IMR-90 (cell line): ENCODE results near the gene ZNF133. TPM values are rescaled to one million over a fixed set of nuclear protein-coding genes. Genes with fewer than 3 reads are reported as not detected.

Source experiments
- ATAC-seq: fragments of 200-7000 bp; cut with Tn5 transposase; 2 replicates; pipeline ENCODE4 v1.9.1; 2020; ENCODE audit warnings: low read depth, mild to moderate bottlenecking, moderate library complexity
- BruUV-seq: library from RNA; stranded (reverse); fragments of 400-500 nt; replicated peaks from 2 replicates; lab custom pipeline; 2021; lab: Mats Ljungman, UMichigan
- CTCF ChIA-PET: fragments of 300-600 bp; formaldehyde crosslinking; extraction: SDS; loops from one replicate; lab custom pipeline; 2021; ENCODE audit warnings: antibody characterized with exemption; lab: Yijun Ruan, JAX
- POLR2A ChIA-PET: fragments of 300-600 bp; sonication (Branson Sonifier 250); formaldehyde crosslinking; loops from one replicate; lab custom pipeline; 2022; ENCODE audit warnings: antibody characterized with exemption; ENCODE audit not compliant: unreplicated experiment; lab: Charles Lee
- DNase-seq: peaks from one replicate; pipeline ENCODE4 v3.0.0; 2013
- H2AFZ ChIP-seq: replicated peaks from 2 replicates; pipeline ENCODE3; 2013; ENCODE audit warnings: low read length, mild to moderate bottlenecking; ENCODE audit not compliant: poor library complexity
- H2AK5ac ChIP-seq: 2 replicates; pipeline ENCODE4 v1.6.1; 2013; ENCODE audit warnings: low read depth, low read length, inconsistent platforms
- H2AK9ac ChIP-seq: replicated peaks from 2 replicates; pipeline ENCODE3; 2013; ENCODE audit warnings: mild to moderate bottlenecking, low read depth, low read length, moderate library complexity; ENCODE audit not compliant: poor library complexity
- H2BK120ac ChIP-seq: 2 replicates; pipeline ENCODE4 v1.6.1; 2013; ENCODE audit warnings: low read depth, low read length, inconsistent platforms
- H2BK15ac ChIP-seq: 3 replicates; pipeline ENCODE4 v1.6.1; 2013; ENCODE audit warnings: low read depth, low read length, inconsistent platforms
- H2BK20ac ChIP-seq: 2 replicates; pipeline ENCODE4 v1.6.1; 2013; ENCODE audit warnings: low read depth, mild to moderate bottlenecking, inconsistent platforms, low read length, moderate library complexity
- H2BK5ac ChIP-seq: 2 replicates; pipeline ENCODE4 v1.6.1; 2013; ENCODE audit warnings: mild to moderate bottlenecking, low read depth, low read length, inconsistent platforms; ENCODE audit not compliant: poor library complexity, severe bottlenecking
- H3K14ac ChIP-seq: replicated peaks from 2 replicates; pipeline ENCODE4 v1.6.1; 2013; ENCODE audit warnings: low read depth, low read length, inconsistent platforms
- H3K18ac ChIP-seq: 2 replicates; pipeline ENCODE4 v1.6.1; 2013; ENCODE audit warnings: low read depth, low read length, control low read depth
- H3K23ac ChIP-seq: 2 replicates; pipeline ENCODE4 v1.6.1; 2013; ENCODE audit warnings: low read depth, low read length, inconsistent platforms
- H3K27ac ChIP-seq: 2 replicates; pipeline ENCODE4 v1.5.1; 2013; ENCODE audit warnings: mild to moderate bottlenecking, control low read depth, low read length; ENCODE audit not compliant: insufficient read depth
- H3K27me3 ChIP-seq: 2 replicates; pipeline ENCODE4 v1.6.1; 2013; ENCODE audit warnings: low read length; ENCODE audit not compliant: control insufficient read depth, insufficient read depth
- H3K36me3 ChIP-seq: 2 replicates; pipeline ENCODE4 v1.6.1; 2013; ENCODE audit warnings: low read length, mixed read lengths; ENCODE audit not compliant: control insufficient read depth, insufficient read depth
- H3K4ac ChIP-seq: 2 replicates; pipeline ENCODE4 v1.6.1; 2013; ENCODE audit warnings: low read depth, low read length, inconsistent platforms
- H3K4me1 ChIP-seq: 2 replicates; pipeline ENCODE4 v1.6.1; 2013; ENCODE audit warnings: low read length, mixed read lengths; ENCODE audit not compliant: control insufficient read depth, insufficient read depth
- H3K4me2 ChIP-seq: 2 replicates; pipeline ENCODE4 v1.6.1; 2013; ENCODE audit warnings: low read depth, mild to moderate bottlenecking, control low read depth, low read length, moderate library complexity
- H3K4me3 ChIP-seq: 2 replicates; pipeline ENCODE4 v1.5.1; 2013; ENCODE audit warnings: low read depth, mild to moderate bottlenecking, control low read depth, low read length, moderate library complexity; ENCODE audit not compliant: insufficient read depth
- H3K56ac ChIP-seq: 2 replicates; pipeline ENCODE4 v1.6.1; 2013; ENCODE audit warnings: low read length, inconsistent platforms; ENCODE audit not compliant: insufficient read depth; ENCODE audit errors: extremely low read depth
- H3K79me1 ChIP-seq, 2 experiments: 2 replicates each; pipeline ENCODE4 v1.6.1; 2013; ENCODE audit warnings: low read length in 2 of 2, inconsistent platforms in 1 of 2, low read depth in 1 of 2
- H3K9ac ChIP-seq: 2 replicates; pipeline ENCODE4 v1.6.1; 2013; ENCODE audit warnings: low read depth, low read length, control low read depth
- H3K9me1 ChIP-seq: 2 replicates; pipeline ENCODE4 v1.6.1; 2013; ENCODE audit warnings: low read length, inconsistent platforms; ENCODE audit not compliant: insufficient read depth
- H3K9me3 ChIP-seq: 2 replicates; pipeline ENCODE4 v1.6.1; 2013; ENCODE audit warnings: low read length; ENCODE audit not compliant: control insufficient read depth, insufficient read depth
- H4K20me1 ChIP-seq: 2 replicates; pipeline ENCODE4 v1.6.1; 2013; ENCODE audit warnings: low read length, inconsistent platforms; ENCODE audit not compliant: insufficient read depth
- H4K5ac ChIP-seq: 2 replicates; pipeline ENCODE4 v1.6.1; 2013; ENCODE audit warnings: mild to moderate bottlenecking, low read depth, low read length, control low read depth
- H4K8ac ChIP-seq, 2 experiments: 2 replicates each; pipeline ENCODE4 v1.6.1; 2013; ENCODE audit warnings: low read depth in 2 of 2, low read length in 2 of 2, control low read depth in 1 of 2, inconsistent platforms in 1 of 2
- H4K91ac ChIP-seq: 2 replicates; pipeline ENCODE4 v1.6.1; 2013; ENCODE audit warnings: low read depth, low read length, inconsistent platforms; ENCODE audit not compliant: insufficient read depth
- BHLHE40 ChIP-seq: fragments of 150-350 bp; IDR thresholded peaks from 2 replicates; pipeline ENCODE4 v1.6.1; 2016; ENCODE audit warnings: mild to moderate bottlenecking, low read depth, low read length
- CEBPB ChIP-seq: IDR thresholded peaks from 2 replicates; pipeline ENCODE4 v1.6.1; 2012; ENCODE audit warnings: low read depth, low read length, improper control_type of control experiment
- CHD1 ChIP-seq: IDR thresholded peaks from 2 replicates; pipeline ENCODE4 v1.6.1; 2012; ENCODE audit warnings: low read depth, low read length, improper control_type of control experiment
- CTCF ChIP-seq: conservative IDR thresholded peaks from 2 replicates; pipeline ENCODE4 v1.5.1; 2012; ENCODE audit warnings: mild to moderate bottlenecking, low read depth, low read length, improper control_type of control experiment
- ELK1 ChIP-seq: fragments of 150-350 bp; IDR thresholded peaks from 2 replicates; pipeline ENCODE4 v1.6.1; 2016; ENCODE audit warnings: low read depth, mild to moderate bottlenecking, low read length, moderate library complexity, borderline replicate concordance
- FOS ChIP-seq: fragments of 150-350 bp; IDR thresholded peaks from 2 replicates; pipeline ENCODE4 v1.6.1; 2016; ENCODE audit warnings: low read depth, low read length
- MAFK ChIP-seq: IDR thresholded peaks from 2 replicates; pipeline ENCODE4 v1.6.1; 2012; ENCODE audit warnings: low read depth, low read length, improper control_type of control experiment
- MAZ ChIP-seq: IDR thresholded peaks from 2 replicates; pipeline ENCODE4 v1.6.1; 2012; ENCODE audit warnings: low read depth, mild to moderate bottlenecking, low read length, improper control_type of control experiment, moderate library complexity, borderline replicate concordance
- MXI1 ChIP-seq: IDR thresholded peaks from 2 replicates; pipeline ENCODE4 v1.6.1; 2012; ENCODE audit warnings: low read depth, mild to moderate bottlenecking, low read length, moderate library complexity, borderline replicate concordance
- NFE2L2 ChIP-seq: fragments of 150-350 bp; IDR thresholded peaks from 2 replicates; pipeline ENCODE4 v1.6.1; 2016; ENCODE audit warnings: low read depth, mild to moderate bottlenecking, low read length
- POLR2A ChIP-seq: IDR thresholded peaks from 2 replicates; pipeline ENCODE4 v1.6.1; 2012; ENCODE audit warnings: mild to moderate bottlenecking, low read depth, low read length
- RAD21 ChIP-seq: IDR thresholded peaks from 2 replicates; pipeline ENCODE4 v1.6.1; 2012; ENCODE audit warnings: low read length, improper control_type of control experiment
- RCOR1 ChIP-seq: IDR thresholded peaks from 2 replicates; pipeline ENCODE4 v1.6.1; 2012; ENCODE audit warnings: mild to moderate bottlenecking, low read length, improper control_type of control experiment; ENCODE audit not compliant: insufficient replicate concordance
- RFX5 ChIP-seq: IDR thresholded peaks from 2 replicates; pipeline ENCODE4 v1.8.0; 2012; ENCODE audit warnings: low read depth, mild to moderate bottlenecking, low read length, moderate library complexity
- SMC3 ChIP-seq: fragments of 150-350 bp; IDR thresholded peaks from 2 replicates; pipeline ENCODE4 v1.6.1; 2016; ENCODE audit warnings: low read depth, mild to moderate bottlenecking, antibody characterized with exemption, low read length, moderate library complexity
- USF2 ChIP-seq: fragments of 150-350 bp; IDR thresholded peaks from 2 replicates; pipeline ENCODE4 v1.6.1; 2017; ENCODE audit warnings: mild to moderate bottlenecking, antibody characterized with exemption, low read length, low read depth
- WGBS, 2 experiments: methylation state at CpG; one replicate each; pipeline versions ENCODE4 v1.1.5 to v1.1.7; 2013; ENCODE audit warnings: missing lambda C conversion rate in 2 of 2; ENCODE audit not compliant: insufficient read length in 1 of 2; ENCODE audit errors: extremely low coverage in 2 of 2; 5-methylcytosine and 5-hydroxymethylcytosine counted together
- dilution Hi-C: fragments of 300-500 bp; cut with HindIII; formaldehyde crosslinking; loops from one replicate; pipeline ENCODE4 v1.14.3; 2018; ENCODE audit warnings: low sequenced_read_pairs; ENCODE audit not compliant: unreplicated experiment
- in situ Hi-C: fragments of 300-500 bp; cut with MboI; formaldehyde crosslinking; loops from 3 replicates; pipeline ENCODE4 v1.14.3; 2019; ENCODE audit warnings: low sequenced_read_pairs, inconsistent platforms, mixed read lengths
- intact Hi-C: fragments of 100-400 bp; cut with micrococcal nuclease; formaldehyde crosslinking; loops from 2 replicates; pipeline ENCODE4 v1.10.0; 2022
- polyA plus RNA-seq, 3 experiments: library from polyadenylated mRNA; depleted of rRNA; stranded (reverse); fragments of >200 nt; gene quantifications; 2 replicates each; pipeline ENCODE4 v1.2.3, GENCODE V29; 2012; ENCODE audit warnings: low replicate concordance in 1 of 3
- total RNA-seq: library from RNA; depleted of rRNA; stranded (reverse); fragments of >200 nt; gene quantifications from 2 replicates; pipeline ENCODE4 v1.2.3, GENCODE V29; 2012

ZNF133 gene
- total and polyA plus RNA-seq, 2 of the 4 experiments (the other 2 are of a cell fraction) = 18.3 to 33.5 TPM

GRCh38 chr20:18279242-18279641, 9.1 kb upstream of the ZNF133 start:
- Histone ChIP-seq H4K8ac (no peak overlapping the region), H4K20me1 (no peaks in the 10 kb centered on the region), H2BK120ac (no peak overlapping the region), H3K9me3 (peaks cover 2% of the 10 kb centered on the region; the same call in 1 of the 2 replicates), H3K4ac (no peak overlapping the region), H3K9ac (no peak overlapping the region), H3K4me2 (no peak overlapping the region), H4K5ac (no peak overlapping the region), H2BK15ac (no peak overlapping the region), H4K91ac (no peak overlapping the region), H3K27ac (no peak overlapping the region), H2BK5ac (no peak overlapping the region), H2BK20ac (no peak overlapping the region), H3K9me1 (no peaks in the 10 kb centered on the region), H3K23ac (no peak overlapping the region), H3K4me3 (no peak overlapping the region), H2AK5ac (no peak overlapping the region), H2AK9ac (no peak overlapping the region), H3K79me1 (no peaks in the 10 kb centered on the region), H2AFZ (no peak overlapping the region), H3K56ac (no peak overlapping the region), H3K27me3 (peaks cover 8% of the 10 kb centered on the region), H3K36me3 (no peaks in the 10 kb centered on the region), H3K4me1 (peaks cover 1% of the 10 kb centered on the region; the same call in 1 of the 2 replicates), H3K14ac (no peak overlapping the region), H3K18ac (no peak overlapping the region)
- ATAC-seq = no peak
- CTCF ChIA-PET = no interaction called here
- dilution Hi-C loops = no loop called here
- TF ChIP-seq SMC3 (no peak), RFX5 (no peak), MXI1 (no peak), RCOR1 (no peak), FOS (no peak), ELK1 (no peak), CTCF (no peak), MAZ (no peak), USF2 (no peak), POLR2A (no peak), MAFK (no peak), NFE2L2 (no peak), RAD21 (no peak), CEBPB (no peak), CHD1 (no peak), BHLHE40 (no peak)
- intact Hi-C loops = loop anchor here (5.0 kb wide), 3 partner anchors 142 to 322 kb away; partner anchors contain the start of genes KAT14 and PET117
- in situ Hi-C loops = loop anchor here (10.0 kb wide), 1 partner anchor 774 kb away; no protein-coding TSS in a partner anchor
- DNase-seq = no peak
- POLR2A ChIA-PET = no interaction called here
- WGBS, 2 experiments = no CpG with 5 or more reads among the region's 2 CpGs
- no TSS peak for BruUV-seq
